Psoas muscle (tissue), 8 donors: ENCODE results near the gene ORMDL3. TPM values are rescaled to one million over a fixed set of nuclear protein-coding genes. Genes with fewer than 3 reads are reported as not detected.

Experiments used
- ATAC-seq, 4 donors: fragments of 200-7000 bp; cut with Tn5 transposase; one replicate each; pipeline ENCODE4 v1.9.1; 2020; ENCODE audit warnings: moderate library complexity in 3 of 4, mild to moderate bottlenecking in 2 of 4
- DNase-seq, 2 donors: peaks; one replicate each; pipeline ENCODE4 v3.0.0-alpha.2; 2020
- H3K27ac ChIP-seq: fragments of 200-600 bp; one replicate; pipeline ENCODE4 v1.8.0; 2022
- H3K27me3 ChIP-seq, 3 donors: fragments of 200-600 bp in 1 of 3; one replicate each; pipeline versions ENCODE4 v1.6.1 to v1.8.0; 2013 to 2022; ENCODE audit warnings: low read length in 2 of 3, mild to moderate bottlenecking in 2 of 3, moderate library complexity in 1 of 3; ENCODE audit not compliant: insufficient read depth in 3 of 3
- H3K36me3 ChIP-seq, 2 donors: fragments of 200-600 bp in 1 of 2; one replicate each; pipeline versions ENCODE4 v1.6.1 to v1.8.0; 2013 to 2022; ENCODE audit warnings: low read depth in 1 of 2, mild to moderate bottlenecking in 1 of 2, moderate library complexity in 1 of 2; ENCODE audit not compliant: insufficient read depth in 1 of 2
- H3K4me1 ChIP-seq: fragments of 200-600 bp; one replicate; pipeline ENCODE4 v1.8.0; 2022
- H3K4me3 ChIP-seq: fragments of 200-600 bp; one replicate; pipeline ENCODE4 v1.8.0; 2022; ENCODE audit warnings: mild to moderate bottlenecking
- H3K9me3 ChIP-seq: fragments of 200-600 bp; one replicate; pipeline ENCODE4 v1.8.0; 2022
- CTCF ChIP-seq: fragments of 200-600 bp; IDR thresholded peaks from one replicate; pipeline ENCODE4 v1.8.0; 2022; ENCODE audit warnings: antibody characterized with exemption
- WGBS, 3 donors: extraction: QIAGEN DNeasy Blood & Tissue Kit; methylation state at CpG; one replicate each; pipeline versions ENCODE4 v1.1.6 to v1.1.7; 2013; 5-methylcytosine and 5-hydroxymethylcytosine counted together
- intact Hi-C, 2 donors: fragments of 100-400 bp; cut with DNase I; formaldehyde crosslinking; loops; one replicate each; pipeline versions ENCODE4 v1.11.0 to v1.14.2; 2022
- polyA plus RNA-seq, 3 donors: library from polyadenylated mRNA; stranded (reverse); fragments of 200-250 nt; gene quantifications; one replicate each; pipeline ENCODE4 v1.2.3, GENCODE V29; 2013
- total RNA-seq, 4 donors: library from RNA; stranded (reverse); fragmentation: NEBNext Ultra II Directional in 2 of 4; extraction: Animal tissue kit (Norgen Biotek cat#: 25700) in 2 of 4; gene quantifications; one replicate each; pipeline versions ENCODE4 v1.2.1 to v1.2.4, GENCODE V29; 2021 to 2023
- donor health status: healthy with polysubstance abuse.
- donor health status: DM: no; HTN: no; CAD: no; lungs with moderate emphysema.
- donor health status: Bipolar disorder and iron deficiency.
- donor health status: healthy.
- donor health status: DM: yes; HTN: yes; CAD: no.
- donor health status: DM: no; HTN: no; CAD: no.
- donor health status: DM: no; HTN: no; CAD: no.
- donor health status: DM: yes; HTN: yes; CAD: no.

ORMDL3 gene
- total and polyA plus RNA-seq, 7 donors = 16.9 to 66.9 (median 22.7) TPM

- no peak overlapping the region for H3K27ac ChIP-seq
- TF ChIP-seq CTCF = no peak
- intact Hi-C loops = no loop called here
- no peak overlapping the region for H3K4me3 ChIP-seq
- ATAC-seq (no peak), DNase-seq (no peak)
- H3K36me3 ChIP-seq = peaks cover 0 to 53% of the 10 kb centered on the region in 2 donors
- peaks cover 19% of the 10 kb centered on the region for H3K4me1 ChIP-seq
- no peaks in the 10 kb centered on the region for H3K27me3 ChIP-seq
- H3K9me3 ChIP-seq = no peaks in the 10 kb centered on the region
- WGBS, 3 donors = 95 to 97% (median 96%) methylated on average over 6 of the region's 6 CpGs
These were observed 5.4 kb downstream of the ORMDL3 start for GRCh38 chr17:39922006-39922405.

GRCh38 chr17:39921323-39921722 is 6.1 kb downstream of the ORMDL3 start:
- TF ChIP-seq CTCF = no peak
- H3K9me3 ChIP-seq = no peaks in the 10 kb centered on the region
- WGBS, 3 donors = 79 to 85% (median 80%) methylated on average over 5 of the region's 5 CpGs
- H3K4me3 ChIP-seq = no peak overlapping the region
- H3K36me3 ChIP-seq = peaks cover 0 to 60% of the 10 kb centered on the region in 2 donors
- ATAC-seq (no peak), DNase-seq (no peak)
- H3K27ac ChIP-seq = no peak overlapping the region
- peaks cover 13% of the 10 kb centered on the region for H3K4me1 ChIP-seq
- intact Hi-C loops = no loop called here
- H3K27me3 ChIP-seq = no peaks in the 10 kb centered on the region

- no peak for TF ChIP-seq CTCF
- DNase-seq = no peak
These were observed 6.9 kb downstream of the ORMDL3 start for GRCh38 chr17:39920218-39921210.

GRCh38 chr17:39919087-39919683 is 8.2 kb downstream of the ORMDL3 start:
- ATAC-seq = no peak
- no peaks in the 10 kb centered on the region for H3K27me3 ChIP-seq
- no peak overlapping the region for H3K27ac ChIP-seq
- 83 to 94% (median 91%) methylated on average over 9 of the region's 9 CpGs for WGBS, 3 donors
- no peak overlapping the region for H3K4me3 ChIP-seq
- TF ChIP-seq CTCF = no peak
- intact Hi-C loops = no loop called here
- H3K4me1 ChIP-seq = no peaks in the 10 kb centered on the region
- H3K36me3 ChIP-seq = peaks cover 0 to 60% of the 10 kb centered on the region in 2 donors
- no peaks in the 10 kb centered on the region for H3K9me3 ChIP-seq
- DNase-seq = no peak

More at GRCh38 chr17:39920218-39921210, 6.9 kb downstream of the ORMDL3 start:
- Histone ChIP-seq H3K27me3 (no peaks in the 10 kb centered on the region), H3K27ac (no peak overlapping the region), H3K9me3 (no peaks in the 10 kb centered on the region), H3K36me3 (peaks cover 0 to 60% of the 10 kb centered on the region in 2 donors), H3K4me1 (peaks cover 6% of the 10 kb centered on the region), H3K4me3 (no peak overlapping the region)
- ATAC-seq = no peak
- intact Hi-C loops = no loop called here
- 76 to 78% (median 78%) methylated on average over 16 to 19 of the region's 19 CpGs for WGBS, 3 donors
